ENCODE measurements around the gene CREG1.

The CREG1 gene

DNA sequence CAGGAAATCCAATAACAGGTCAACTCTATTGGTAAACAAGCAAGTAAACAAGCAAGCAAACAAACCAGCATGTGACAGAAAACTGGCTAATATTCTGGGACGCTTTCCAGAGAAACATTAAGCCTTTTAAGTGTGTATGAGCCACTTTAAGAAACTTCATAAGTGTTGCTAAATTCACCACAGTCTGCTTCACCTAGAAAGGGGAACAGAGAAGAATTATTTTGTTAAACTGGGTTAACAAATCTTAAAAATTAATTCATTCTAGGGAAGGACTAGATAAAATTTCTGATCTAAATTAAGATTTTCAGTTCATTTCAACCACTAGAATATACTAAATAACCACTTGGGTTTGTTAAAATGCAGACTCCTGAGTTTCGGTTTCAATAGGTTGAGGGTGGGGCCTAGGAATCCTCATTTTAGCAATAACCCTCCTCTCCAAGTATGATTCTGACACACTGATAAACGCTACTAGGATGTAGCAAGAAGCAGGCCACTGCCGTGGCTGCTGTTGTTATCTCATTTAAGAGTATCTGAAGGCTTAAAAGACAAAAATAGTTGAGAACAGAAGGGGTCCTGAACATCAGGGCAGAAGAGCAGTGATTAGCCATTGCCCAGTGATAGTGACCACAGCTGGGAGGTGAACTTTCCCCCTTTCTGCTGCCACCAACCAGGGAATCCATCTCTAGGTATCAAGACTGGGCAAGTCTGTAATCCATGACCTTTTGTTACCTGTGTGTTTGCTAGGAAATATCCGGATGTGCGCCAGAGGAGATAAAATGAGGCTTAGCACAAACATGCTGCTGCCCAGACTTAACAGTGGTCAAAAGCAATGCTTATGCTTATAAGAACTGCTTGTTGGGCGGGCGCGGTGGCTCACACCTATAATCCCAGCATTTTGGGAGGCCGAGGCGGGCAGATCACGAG, 11.2 kb downstream of the CREG1 start:
- peak; percentile 28 for DNase-seq (ENCODE audit: low spot score)
- TF ChIP-seq, protein P1, sequence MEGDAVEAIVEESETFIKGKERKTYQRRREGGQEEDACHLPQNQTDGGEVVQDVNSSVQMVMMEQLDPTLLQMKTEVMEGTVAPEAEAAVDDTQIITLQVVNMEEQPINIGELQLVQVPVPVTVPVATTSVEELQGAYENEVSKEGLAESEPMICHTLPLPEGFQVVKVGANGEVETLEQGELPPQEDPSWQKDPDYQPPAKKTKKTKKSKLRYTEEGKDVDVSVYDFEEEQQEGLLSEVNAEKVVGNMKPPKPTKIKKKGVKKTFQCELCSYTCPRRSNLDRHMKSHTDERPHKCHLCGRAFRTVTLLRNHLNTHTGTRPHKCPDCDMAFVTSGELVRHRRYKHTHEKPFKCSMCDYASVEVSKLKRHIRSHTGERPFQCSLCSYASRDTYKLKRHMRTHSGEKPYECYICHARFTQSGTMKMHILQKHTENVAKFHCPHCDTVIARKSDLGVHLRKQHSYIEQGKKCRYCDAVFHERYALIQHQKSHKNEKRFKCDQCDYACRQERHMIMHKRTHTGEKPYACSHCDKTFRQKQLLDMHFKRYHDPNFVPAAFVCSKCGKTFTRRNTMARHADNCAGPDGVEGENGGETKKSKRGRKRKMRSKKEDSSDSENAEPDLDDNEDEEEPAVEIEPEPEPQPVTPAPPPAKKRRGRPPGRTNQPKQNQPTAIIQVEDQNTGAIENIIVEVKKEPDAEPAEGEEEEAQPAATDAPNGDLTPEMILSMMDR (IDR thresholded peaks at IDR 0.05; ENCODE audit: extremely low read depth, missing control alignments), result no peak

GRCh38 chr1:167541610-167542009, 12.0 kb downstream of the CREG1 start:
- no peak for DNase-seq (ENCODE audit: low spot score)
- TF ChIP-seq, protein P1 (IDR thresholded peaks at IDR 0.05; ENCODE audit: extremely low read depth, missing control alignments), result no peak

- TF ChIP-seq, protein P1 (IDR thresholded peaks at IDR 0.05; ENCODE audit: extremely low read depth, missing control alignments), result no peak
- DNase-seq (ENCODE audit: low spot score), result no peak
These were observed 12.6 kb downstream of the CREG1 start for GRCh38 chr1:167541003-167541402.

- TF ChIP-seq, protein P1 (IDR thresholded peaks at IDR 0.05; ENCODE audit: extremely low read depth, missing control alignments), result no peak
- DNase-seq (ENCODE audit: low spot score), result no peak
These were observed 14.9 kb downstream of the CREG1 start for GRCh38 chr1:167538657-167539056.

GRCh38 chr1:167533851-167534300, 19.7 kb downstream of the CREG1 start:
- peak; percentile 76 for DNase-seq (ENCODE audit: low spot score)
- TF ChIP-seq, protein P1 (IDR thresholded peaks at IDR 0.05; ENCODE audit: extremely low read depth, missing control alignments), result peak; percentile 77

- DNase-seq (ENCODE audit: low spot score), result no peak
- TF ChIP-seq, protein P1 (IDR thresholded peaks at IDR 0.05; ENCODE audit: extremely low read depth, missing control alignments), result no peak
These were observed 20.4 kb downstream of the CREG1 start for GRCh38 chr1:167532964-167533824.

DNA sequence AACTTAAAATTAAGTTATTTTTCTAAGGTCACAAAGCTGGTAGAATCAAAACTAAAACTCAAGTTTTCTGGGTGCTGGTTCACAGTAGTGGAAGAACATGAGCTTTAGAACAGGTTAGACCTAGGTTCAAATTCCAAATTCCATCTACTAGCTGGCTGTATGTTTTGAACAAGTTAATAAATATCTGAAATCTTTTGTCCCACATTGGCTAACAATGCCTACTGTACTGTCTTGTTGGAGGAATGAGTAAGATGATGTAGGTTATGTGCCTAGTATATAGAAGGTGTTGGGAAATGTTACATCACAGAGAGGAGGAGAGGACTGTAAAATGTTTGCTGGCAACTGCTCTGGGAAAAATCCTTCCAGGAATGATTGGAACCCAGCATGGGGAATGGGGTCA, 21.2 kb downstream of the CREG1 start:
- TF ChIP-seq, protein P1 (IDR thresholded peaks at IDR 0.05; ENCODE audit: extremely low read depth, missing control alignments), result no peak
- DNase-seq (ENCODE audit: low spot score), result no peak

All from GM20000 (cell line).